Prostate gland (tissue), 2 donors: ENCODE results near the gene CMSS1.

Experiments used
- CTCF ChIP-seq, 4 experiments: fragments of 200-600 bp in 2 of 4; fragments of 450-650 bp in 2 of 4; sonication (generic) in 2 of 4; IDR thresholded peaks; 1 replicate in 3 of 4; 2 replicates in 1 of 4; pipeline ENCODE4 v1.5.1; 2016 to 2019; ENCODE audit warnings: antibody characterized with exemption in 4 of 4, mild to moderate bottlenecking in 2 of 4, moderate library complexity in 2 of 4
- POLR2AphosphoS5 ChIP-seq: sonication (generic); formaldehyde crosslinking; IDR thresholded peaks from one replicate; pipeline ENCODE4 v1.6.1; 2017; ENCODE audit warnings: antibody characterized with exemption

- TF ChIP-seq CTCF (IDR thresholded peaks at IDR 0.05) (no peak), POLR2AphosphoS5 (no peak)
These were observed 123.5 kb downstream of the CMSS1 start for GRCh38 chr3:99941211-99941610.
